ENCODE results near the gene INTS6. TPM values are rescaled to one million over a fixed set of nuclear protein-coding genes. Genes with fewer than 3 reads are reported as not detected.
A peak's percentile ranks its signal among the peaks of the same experiment; 100 is the strongest.

INTS6 gene
- polyA plus RNA-seq, 1 experiment = 53.7 TPM

- Histone ChIP-seq H3K4me3 (ENCODE audit: low read depth, low read length) (no peak overlapping the region), H3K9me3 (ENCODE audit: control insufficient read depth, insufficient read depth, low read length) (no peaks in the 10 kb centered on the region), H3K27me3 (ENCODE audit: control insufficient read depth, insufficient read depth, low read length) (no peaks in the 10 kb centered on the region), H3K27ac (ENCODE audit: low read depth, low read length) (no peak overlapping the region)
- DNase-seq (ENCODE audit: low read depth, low spot score) = peak; percentile 13
- POLR2A ChIA-PET = no interaction called here
- no peak for TF ChIP-seq CTCF (IDR thresholded peaks at IDR 0.05; ENCODE audit: low read depth, low read length)
- CTCF ChIA-PET = interaction anchor here (1.4 kb wide), 1 partner anchor 78 kb away, joined by 7 read pairs; no protein-coding TSS in a partner anchor
These were observed 88.3 kb downstream of the INTS6 start for GRCh38 chr13:51364404-51365008.

- Histone ChIP-seq H3K9me3 (ENCODE audit: control insufficient read depth, insufficient read depth, low read length) (no peaks in the 10 kb centered on the region), H3K4me3 (ENCODE audit: low read depth, low read length) (no peak overlapping the region), H3K27me3 (ENCODE audit: control insufficient read depth, insufficient read depth, low read length) (no peaks in the 10 kb centered on the region), H3K27ac (ENCODE audit: low read depth, low read length) (no peak overlapping the region)
- no peak for TF ChIP-seq CTCF (IDR thresholded peaks at IDR 0.05; ENCODE audit: low read depth, low read length)
- POLR2A ChIA-PET = no interaction called here
- DNase-seq (ENCODE audit: low read depth, low spot score) = no peak
- CTCF ChIA-PET = interaction anchor here (1.4 kb wide), 1 partner anchor 77 kb away, joined by 7 read pairs; no protein-coding TSS in a partner anchor
These were observed 89.2 kb downstream of the INTS6 start for GRCh38 chr13:51363625-51364024.

- Histone ChIP-seq H3K9me3 (ENCODE audit: control insufficient read depth, insufficient read depth, low read length) (no peaks in the 10 kb centered on the region), H3K27ac (ENCODE audit: low read depth, low read length) (no peak overlapping the region), H3K27me3 (ENCODE audit: control insufficient read depth, insufficient read depth, low read length) (no peaks in the 10 kb centered on the region), H3K4me3 (ENCODE audit: low read depth, low read length) (no peak overlapping the region)
- ChIA-PET CTCF (no interaction called here), POLR2A (no interaction called here)
- DNase-seq (ENCODE audit: low read depth, low spot score) = no peak
- no peak for TF ChIP-seq CTCF (IDR thresholded peaks at IDR 0.05; ENCODE audit: low read depth, low read length)
These were observed 91.7 kb downstream of the INTS6 start for GRCh38 chr13:51361106-51361505.

- TF ChIP-seq CTCF (IDR thresholded peaks at IDR 0.05; ENCODE audit: low read depth, low read length) = no peak
- Histone ChIP-seq H3K27ac (ENCODE audit: low read depth, low read length) (no peak overlapping the region), H3K4me3 (ENCODE audit: low read depth, low read length) (no peak overlapping the region), H3K27me3 (ENCODE audit: control insufficient read depth, insufficient read depth, low read length) (no peaks in the 10 kb centered on the region), H3K9me3 (ENCODE audit: control insufficient read depth, insufficient read depth, low read length) (no peaks in the 10 kb centered on the region)
- DNase-seq (ENCODE audit: low read depth, low spot score) = no peak
- POLR2A ChIA-PET = no interaction called here
- CTCF ChIA-PET = no interaction called here
These were observed 92.3 kb downstream of the INTS6 start for GRCh38 chr13:51360489-51360888.

- TF ChIP-seq CTCF (IDR thresholded peaks at IDR 0.05; ENCODE audit: low read depth, low read length) = no peak
- Histone ChIP-seq H3K9me3 (ENCODE audit: control insufficient read depth, insufficient read depth, low read length) (no peaks in the 10 kb centered on the region), H3K27me3 (ENCODE audit: control insufficient read depth, insufficient read depth, low read length) (no peaks in the 10 kb centered on the region), H3K4me3 (ENCODE audit: low read depth, low read length) (no peak overlapping the region), H3K27ac (ENCODE audit: low read depth, low read length) (no peak overlapping the region)
- ChIA-PET POLR2A (no interaction called here), CTCF (interaction anchor here (0.6 kb wide), 1 partner anchor 73 kb away, joined by 3 read pairs; no protein-coding TSS in a partner anchor)
- no peak for DNase-seq (ENCODE audit: low read depth, low spot score)
These were observed 93.5 kb downstream of the INTS6 start for GRCh38 chr13:51359352-51359751.
